ENCODE results near the gene PLSCR5.

GRCh38 chr3:146566138-146566537 is 39.0 kb downstream of the PLSCR5 start:
- TF ChIP-seq POLR2A (IDR thresholded peaks at IDR 0.05) (no peak), CTCF (IDR thresholded peaks at IDR 0.05) (no peak), EP300 (IDR thresholded peaks at IDR 0.05) (no peak), POLR2AphosphoS5 (IDR thresholded peaks at IDR 0.05) (no peak)

All from upper lobe of left lung (tissue), 4 donors.